Neural progenitor cell (in vitro differentiated cells): ENCODE data around the gene CREBBP.

ENCODE experiments used
- EZH2phosphoT487 ChIP-seq: fragments of 200-600 bp; sonication (generic); IDR thresholded peaks from 2 replicates; pipeline ENCODE4 v1.6.1; 2017; ENCODE audit warnings: antibody characterized with exemption
- TF ChIP-seq, protein P1 (sequence below): fragments of 200-600 bp; sonication (generic); IDR thresholded peaks from 2 replicates; pipeline ENCODE4 v1.5.1; 2017; ENCODE audit warnings: antibody characterized with exemption, mild to moderate bottlenecking

GRCh38 chr16:3701531-3701930 lies 179.0 kb downstream of the CREBBP start:
- TF ChIP-seq, protein P1, sequence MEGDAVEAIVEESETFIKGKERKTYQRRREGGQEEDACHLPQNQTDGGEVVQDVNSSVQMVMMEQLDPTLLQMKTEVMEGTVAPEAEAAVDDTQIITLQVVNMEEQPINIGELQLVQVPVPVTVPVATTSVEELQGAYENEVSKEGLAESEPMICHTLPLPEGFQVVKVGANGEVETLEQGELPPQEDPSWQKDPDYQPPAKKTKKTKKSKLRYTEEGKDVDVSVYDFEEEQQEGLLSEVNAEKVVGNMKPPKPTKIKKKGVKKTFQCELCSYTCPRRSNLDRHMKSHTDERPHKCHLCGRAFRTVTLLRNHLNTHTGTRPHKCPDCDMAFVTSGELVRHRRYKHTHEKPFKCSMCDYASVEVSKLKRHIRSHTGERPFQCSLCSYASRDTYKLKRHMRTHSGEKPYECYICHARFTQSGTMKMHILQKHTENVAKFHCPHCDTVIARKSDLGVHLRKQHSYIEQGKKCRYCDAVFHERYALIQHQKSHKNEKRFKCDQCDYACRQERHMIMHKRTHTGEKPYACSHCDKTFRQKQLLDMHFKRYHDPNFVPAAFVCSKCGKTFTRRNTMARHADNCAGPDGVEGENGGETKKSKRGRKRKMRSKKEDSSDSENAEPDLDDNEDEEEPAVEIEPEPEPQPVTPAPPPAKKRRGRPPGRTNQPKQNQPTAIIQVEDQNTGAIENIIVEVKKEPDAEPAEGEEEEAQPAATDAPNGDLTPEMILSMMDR = no peak
- no peak for TF ChIP-seq EZH2phosphoT487
